GM23338 (cell line): ENCODE results near the gene GRAMD2B. TPM values are rescaled to one million over a fixed set of nuclear protein-coding genes. Genes with fewer than 3 reads are reported as not detected.

ENCODE experiments used
- ATAC-seq: fragments of 200-7000 bp; cut with Tn5 transposase; 3 replicates; pipeline ENCODE4 v1.9.1; 2020
- DNase-seq: peaks from one replicate; pipeline ENCODE4 v3.0.0-alpha.2; 2015; ENCODE audit warnings: low spot score
- H2AFZ ChIP-seq: fragments of 200-600 bp; sonication (generic); 2 replicates; pipeline ENCODE4 v1.8.0; 2016; ENCODE audit warnings: antibody characterized with exemption, mild to moderate bottlenecking, moderate library complexity
- H3F3A ChIP-seq: fragments of 200-600 bp; sonication (generic); replicated peaks from 2 replicates; pipeline ENCODE4 v1.8.0; 2017; ENCODE audit warnings: antibody characterized with exemption, mixed run types, low read depth
- H3K27ac ChIP-seq: fragments of 200-600 bp; sonication (generic); 2 replicates; pipeline ENCODE4 v1.6.1; 2016; ENCODE audit warnings: low read depth
- H3K27me3 ChIP-seq: fragments of 200-600 bp; sonication (generic); 2 replicates; pipeline ENCODE4 v1.8.0; 2016; ENCODE audit warnings: mild to moderate bottlenecking, mixed run types, moderate library complexity; ENCODE audit not compliant: insufficient read depth
- H3K36me3 ChIP-seq: fragments of 200-600 bp; sonication (generic); 2 replicates; pipeline ENCODE4 v1.8.0; 2016; ENCODE audit warnings: mild to moderate bottlenecking; ENCODE audit not compliant: insufficient read depth
- H3K4me1 ChIP-seq: fragments of 200-600 bp; sonication (generic); 2 replicates; pipeline ENCODE4 v1.8.0; 2016; ENCODE audit warnings: mild to moderate bottlenecking, moderate library complexity; ENCODE audit not compliant: insufficient read depth
- H3K4me2 ChIP-seq: fragments of 200-600 bp; sonication (generic); 2 replicates; pipeline ENCODE4 v1.7.1; 2017; ENCODE audit warnings: mixed run types
- H3K4me3 ChIP-seq: fragments of 200-600 bp; sonication (generic); 2 replicates; pipeline ENCODE4 v1.6.1; 2016; ENCODE audit warnings: mixed run types
- H3K79me2 ChIP-seq: fragments of 200-600 bp; sonication (generic); replicated peaks from 2 replicates; pipeline ENCODE4 v1.8.0; 2017; ENCODE audit warnings: mild to moderate bottlenecking; ENCODE audit not compliant: insufficient read depth
- H3K9me2 ChIP-seq: fragments of 200-600 bp; sonication (generic); 2 replicates; pipeline ENCODE4 v1.8.0; 2017; ENCODE audit not compliant: insufficient read depth
- H4K20me1 ChIP-seq: fragments of 200-600 bp; sonication (generic); replicated peaks from 2 replicates; pipeline ENCODE4 v1.8.0; 2017; ENCODE audit warnings: mild to moderate bottlenecking; ENCODE audit not compliant: insufficient read depth
- H3K27ac Mint-ChIP-seq: 2 replicates; pipeline ENCODE4 v1.8.0; 2020; ENCODE audit warnings: inconsistent platforms, mild to moderate bottlenecking, moderate library complexity, mixed read lengths
- H3K27me3 Mint-ChIP-seq: 3 replicates; pipeline ENCODE4 v1.8.0; 2022; ENCODE audit warnings: low read depth, mild to moderate bottlenecking, moderate library complexity, mixed read lengths, inconsistent platforms; ENCODE audit not compliant: insufficient read depth, poor library complexity
- H3K36me3 Mint-ChIP-seq: 3 replicates; pipeline ENCODE4 v1.8.0; 2021; ENCODE audit warnings: low read depth, mild to moderate bottlenecking, inconsistent platforms, moderate library complexity, mixed read lengths
- H3K4me1 Mint-ChIP-seq: 3 replicates; pipeline ENCODE4 v1.8.0; 2020; ENCODE audit warnings: mild to moderate bottlenecking, inconsistent platforms, mixed read lengths
- H3K4me3 Mint-ChIP-seq: 3 replicates; pipeline ENCODE4 v1.8.0; 2021; ENCODE audit warnings: moderate library complexity, mild to moderate bottlenecking, inconsistent platforms, mixed read lengths
- H3K9me3 Mint-ChIP-seq: 3 replicates; pipeline ENCODE4 v1.8.0; 2020; ENCODE audit warnings: moderate library complexity, mild to moderate bottlenecking, inconsistent platforms, mixed read lengths
- ETS1 ChIP-seq: IDR thresholded peaks from 2 replicates; pipeline ENCODE4 v1.6.1; 2016; ENCODE audit warnings: antibody characterized with exemption
- EZH2 ChIP-seq: fragments of 200-600 bp; sonication (generic); IDR thresholded peaks from one replicate; pipeline ENCODE4 v1.8.0; 2017; ENCODE audit warnings: antibody characterized with exemption, mild to moderate bottlenecking, low read depth; ENCODE audit not compliant: unreplicated experiment
- EZH2phosphoT487 ChIP-seq: fragments of 200-600 bp; sonication (generic); IDR thresholded peaks from one replicate; pipeline ENCODE4 v1.8.1; 2018; ENCODE audit warnings: antibody characterized with exemption; ENCODE audit not compliant: unreplicated experiment
- JUNB ChIP-seq: IDR thresholded peaks from one replicate; pipeline ENCODE4 v1.6.1; 2016; ENCODE audit warnings: antibody characterized with exemption; ENCODE audit not compliant: unreplicated experiment
- POLR2AphosphoS5 ChIP-seq: IDR thresholded peaks from 2 replicates; pipeline ENCODE4 v1.6.1; 2016; ENCODE audit warnings: antibody characterized with exemption, low read depth
- REST ChIP-seq: IDR thresholded peaks from one replicate; pipeline ENCODE4 v1.6.1; 2018; ENCODE audit warnings: antibody characterized with exemption; ENCODE audit not compliant: unreplicated experiment
- STAT1 ChIP-seq: IDR thresholded peaks from one replicate; pipeline ENCODE4 v1.6.1; 2016; ENCODE audit warnings: antibody characterized with exemption; ENCODE audit not compliant: unreplicated experiment
- polyA plus RNA-seq: library from polyadenylated mRNA; unstranded; fragments of >200 nt; fragmentation: Nextera tagmentation; extraction: Ambion mirVana; gene quantifications from 2 replicates; pipeline ENCODE4 v1.2.1, GENCODE V29; 2016
- total RNA-seq: library from RNA; depleted of rRNA; stranded (reverse); fragments of >200 nt; shearing (Covaris generic); gene quantifications from 2 replicates; pipeline ENCODE4 v1.2.3, GENCODE V29; 2014

The GRAMD2B gene
- total and polyA plus RNA-seq, 2 experiments from 2014 or later: 9.7 to 16.9 TPM

- H3K4me3 Mint-ChIP-seq: no peak overlapping the region
- TF ChIP-seq POLR2AphosphoS5 (0 out of 2 replicates have a peak, but pooled peaks have one; percentile 35), JUNB (no peak), EZH2phosphoT487 (no peak), STAT1 (no peak)
- H3K36me3 ChIP-seq: peaks cover 25% of the 10 kb centered on the region
- peaks cover 3% of the 10 kb centered on the region; the same call in 1 of the 3 replicates for H3K4me1 Mint-ChIP-seq
- H3K9me3 Mint-ChIP-seq: no peaks in the 10 kb centered on the region
- H2AFZ ChIP-seq: no peak overlapping the region
- H3K27ac Mint-ChIP-seq: peak overlapping the region; percentile 61; the same call in 1 of the 2 replicates
- DNase-seq (no peak), ATAC-seq (no peak; the same call in 2 of the 3 replicates)
- no peaks in the 10 kb centered on the region for H3K79me2 ChIP-seq
- 0 out of 2 replicates have a peak, but pooled peaks cover 7% of the 10 kb centered on the region for H4K20me1 ChIP-seq
- no peak overlapping the region for H3K4me3 ChIP-seq
- no peak overlapping the region for H3K4me2 ChIP-seq
- H3K4me1 ChIP-seq: no peaks in the 10 kb centered on the region
- H3K9me2 ChIP-seq: no peaks in the 10 kb centered on the region
- no peaks in the 10 kb centered on the region for H3K27me3 ChIP-seq
- no peaks in the 10 kb centered on the region for H3K27me3 Mint-ChIP-seq
- H3F3A ChIP-seq: no peaks in the 10 kb centered on the region
- H3K27ac ChIP-seq: no peak overlapping the region
- peaks cover 32% of the 10 kb centered on the region for H3K36me3 Mint-ChIP-seq
Observed at GRCh38 chr5:126542441-126542840, 119.2 kb downstream of the GRAMD2B start.

- Histone ChIP-seq H3K79me2 (no peaks in the 10 kb centered on the region), H3K9me2 (no peaks in the 10 kb centered on the region), H3K4me2 (no peak overlapping the region), H4K20me1 (0 out of 2 replicates have a peak, but pooled peaks cover 7% of the 10 kb centered on the region), H3K4me3 (no peak overlapping the region), H3F3A (no peaks in the 10 kb centered on the region), H3K27me3 (no peaks in the 10 kb centered on the region), H3K36me3 (peaks cover 30% of the 10 kb centered on the region), H3K4me1 (no peaks in the 10 kb centered on the region), H3K27ac (no peak overlapping the region), H2AFZ (no peak overlapping the region)
- no peak overlapping the region for H3K4me3 Mint-ChIP-seq
- DNase-seq (no peak), ATAC-seq (no peak)
- peaks cover 38% of the 10 kb centered on the region for H3K36me3 Mint-ChIP-seq
- no peak overlapping the region for H3K27ac Mint-ChIP-seq
- H3K27me3 Mint-ChIP-seq: no peaks in the 10 kb centered on the region
- no peaks in the 10 kb centered on the region for H3K9me3 Mint-ChIP-seq
- TF ChIP-seq ETS1 (no peak), REST (no peak), EZH2 (no peak), EZH2phosphoT487 (no peak)
- peaks cover 3% of the 10 kb centered on the region; the same call in 1 of the 3 replicates for H3K4me1 Mint-ChIP-seq
Observed at GRCh38 chr5:126543009-126543408, 119.8 kb downstream of the GRAMD2B start.
